Neuronal stem cell (in vitro differentiated cells): ENCODE results near the gene CAPRIN2.
A peak's percentile ranks its signal among the peaks of the same experiment; 100 is the strongest.

Experiments used
- DNase-seq: peaks from one replicate; pipeline ENCODE4 v3.0.0-alpha.2; 2013; ENCODE audit warnings: low spot score
- H2AFZ ChIP-seq: one replicate; pipeline ENCODE4 v1.6.1; 2013; ENCODE audit warnings: mild to moderate bottlenecking, low read length, inconsistent platforms
- H2AK5ac ChIP-seq: 2 replicates; pipeline ENCODE4 v1.6.1; 2013; ENCODE audit warnings: low read depth, mild to moderate bottlenecking, inconsistent platforms, low read length, moderate library complexity, mixed read lengths
- H2BK120ac ChIP-seq: 2 replicates; pipeline ENCODE4 v1.6.1; 2013; ENCODE audit warnings: low read depth, mild to moderate bottlenecking, inconsistent platforms, low read length, moderate library complexity, mixed read lengths
- H2BK12ac ChIP-seq: one replicate; pipeline ENCODE4 v1.6.1; 2013; ENCODE audit warnings: low read length, inconsistent platforms
- H2BK15ac ChIP-seq: 2 replicates; pipeline ENCODE4 v1.6.1; 2013; ENCODE audit warnings: mild to moderate bottlenecking, low read length, inconsistent platforms, mixed read lengths
- H2BK5ac ChIP-seq: one replicate; pipeline ENCODE4 v1.6.1; 2013; ENCODE audit warnings: inconsistent platforms, mild to moderate bottlenecking, low read length, moderate library complexity
- H3K14ac ChIP-seq: one replicate; pipeline ENCODE4 v1.6.1; 2013; ENCODE audit warnings: low read length, inconsistent platforms
- H3K18ac ChIP-seq: 2 replicates; pipeline ENCODE4 v1.6.1; 2013; ENCODE audit warnings: low read length, inconsistent platforms
- H3K23ac ChIP-seq: 2 replicates; pipeline ENCODE4 v1.6.1; 2013; ENCODE audit warnings: low read depth, mild to moderate bottlenecking, mixed read lengths, low read length, inconsistent platforms; ENCODE audit not compliant: poor library complexity
- H3K27ac ChIP-seq: replicated peaks from 3 replicates; pipeline ENCODE4 v1.5.1; 2013; ENCODE audit warnings: low read length, inconsistent platforms
- H3K27me3 ChIP-seq, 3 experiments: 2 replicates each; pipeline ENCODE4 v1.6.1; 2013; ENCODE audit warnings: low read length in 3 of 3, mild to moderate bottlenecking in 2 of 3, inconsistent platforms in 1 of 3, low read depth in 1 of 3, mixed read lengths in 1 of 3, moderate library complexity in 1 of 3; ENCODE audit not compliant: control insufficient read depth in 3 of 3, insufficient read depth in 3 of 3
- H3K36me3 ChIP-seq, 2 donors: replicated peaks in 1 of 2; 2 replicates each; pipeline ENCODE4 v1.6.1; 2013; ENCODE audit warnings: low read length in 2 of 2; ENCODE audit not compliant: control insufficient read depth in 2 of 2, insufficient read depth in 2 of 2
- H3K4ac ChIP-seq: 2 replicates; pipeline ENCODE4 v1.6.1; 2013; ENCODE audit warnings: inconsistent platforms, mild to moderate bottlenecking, low read length, moderate library complexity
- H3K4me1 ChIP-seq, 2 donors: 1 replicate in 1 of 2; 2 replicates in 1 of 2; pipeline ENCODE4 v1.6.1; 2013; ENCODE audit warnings: low read length in 2 of 2, low read depth in 1 of 2; ENCODE audit not compliant: control insufficient read depth in 2 of 2, insufficient read depth in 1 of 2
- H3K4me2 ChIP-seq: one replicate; pipeline ENCODE4 v1.6.1; 2013; ENCODE audit warnings: mild to moderate bottlenecking, low read length, inconsistent platforms; ENCODE audit not compliant: insufficient read depth, poor library complexity, severe bottlenecking
- H3K4me3 ChIP-seq, 2 donors: 2 replicates each; pipeline ENCODE4 v1.5.1; 2013; ENCODE audit warnings: low read length in 2 of 2, mild to moderate bottlenecking in 2 of 2, inconsistent platforms in 1 of 2, moderate library complexity in 1 of 2
- H3K79me1 ChIP-seq: one replicate; pipeline ENCODE4 v1.6.1; 2013; ENCODE audit warnings: low read depth, mild to moderate bottlenecking, inconsistent platforms, low read length, moderate library complexity
- H3K9ac ChIP-seq: one replicate; pipeline ENCODE4 v1.6.1; 2013; ENCODE audit warnings: mild to moderate bottlenecking, low read depth, low read length, inconsistent platforms; ENCODE audit not compliant: poor library complexity
- H3K9me3 ChIP-seq, 2 donors: replicated peaks in 1 of 2; 2 replicates each; pipeline versions ENCODE3 to v1.6.1; 2013; ENCODE audit warnings: low read length in 2 of 2, mild to moderate bottlenecking in 2 of 2, inconsistent platforms in 1 of 2, low read depth in 1 of 2, mixed read lengths in 1 of 2, moderate library complexity in 1 of 2; ENCODE audit not compliant: control insufficient read depth in 2 of 2, insufficient read depth in 1 of 2
- H4K8ac ChIP-seq: one replicate; pipeline ENCODE4 v1.6.1; 2013; ENCODE audit warnings: low read depth, mild to moderate bottlenecking, inconsistent platforms, low read length, moderate library complexity
- H4K91ac ChIP-seq: one replicate; pipeline ENCODE4 v1.6.1; 2013; ENCODE audit warnings: low read length, low read depth, mild to moderate bottlenecking, inconsistent platforms; ENCODE audit not compliant: poor library complexity
- WGBS, 2 donors: extraction: QIAGEN DNeasy Blood & Tissue Kit; methylation state at CpG; one replicate each; pipeline ENCODE4 v1.1.7; 2013; ENCODE audit warnings: missing lambda C conversion rate in 2 of 2, mixed read lengths in 1 of 2; ENCODE audit not compliant: insufficient read length in 2 of 2, insufficient replicate concordance in 1 of 2; ENCODE audit errors: extremely low coverage in 2 of 2; 5-methylcytosine and 5-hydroxymethylcytosine counted together

The CAPRIN2 gene

GRCh38 chr12:30785630-30786029, 30.9 kb upstream of the CAPRIN2 start:
- Histone ChIP-seq H2AK5ac (no peak overlapping the region), H4K91ac (no peak overlapping the region), H3K36me3 (no peaks in the 10 kb centered on the region), H2BK120ac (no peak overlapping the region), H3K9me3 (peaks cover 1 to 5% of the 10 kb centered on the region in 2 donors), H3K4ac (no peak overlapping the region), H3K27ac (no peak overlapping the region), H3K14ac (no peak overlapping the region), H3K4me2 (no peak overlapping the region), H3K4me3 (no peak overlapping the region), H2BK12ac (no peak overlapping the region), H2BK5ac (no peak overlapping the region), H3K27me3 (peaks cover 0 to under 1% (median 0%) of the 10 kb centered on the region in 3 experiments), H3K18ac (no peak overlapping the region), H2BK15ac (no peak overlapping the region), H4K8ac (no peak overlapping the region), H3K4me1 (no peaks in the 10 kb centered on the region), H3K79me1 (no peaks in the 10 kb centered on the region), H3K23ac (no peak overlapping the region), H3K9ac (no peak overlapping the region), H2AFZ (no peak overlapping the region)
- DNase-seq: no peak
- no CpG with 5 or more reads among the region's 2 CpGs for WGBS, 2 donors

GRCh38 chr12:30784508-30784907, 29.8 kb upstream of the CAPRIN2 start:
- Histone ChIP-seq H3K9ac (no peak overlapping the region), H4K91ac (no peak overlapping the region), H2BK5ac (no peak overlapping the region), H3K14ac (no peak overlapping the region), H2BK15ac (no peak overlapping the region), H3K9me3 (peaks cover 1 to 5% of the 10 kb centered on the region in 2 donors), H3K4me3 (no peak overlapping the region), H3K79me1 (no peaks in the 10 kb centered on the region), H3K4ac (no peak overlapping the region), H3K4me1 (no peaks in the 10 kb centered on the region), H2BK12ac (no peak overlapping the region), H3K18ac (no peak overlapping the region), H4K8ac (no peak overlapping the region), H3K27me3 (peaks cover 0 to 3% (median 0%) of the 10 kb centered on the region in 3 experiments), H2AFZ (no peak overlapping the region), H3K23ac (no peak overlapping the region), H3K4me2 (no peak overlapping the region), H2AK5ac (no peak overlapping the region), H2BK120ac (no peak overlapping the region), H3K27ac (no peak overlapping the region), H3K36me3 (no peaks in the 10 kb centered on the region)
- DNase-seq: no peak
- no CpG with 5 or more reads among the region's 1 CpG for WGBS, 2 donors

GRCh38 chr12:30783946-30784345, 29.2 kb upstream of the CAPRIN2 start:
- Histone ChIP-seq H3K18ac (no peak overlapping the region), H2AK5ac (no peak overlapping the region), H3K14ac (no peak overlapping the region), H3K4ac (no peak overlapping the region), H3K4me1 (no peaks in the 10 kb centered on the region), H2BK5ac (no peak overlapping the region), H3K36me3 (no peaks in the 10 kb centered on the region), H2BK15ac (no peak overlapping the region), H3K23ac (no peak overlapping the region), H3K9ac (no peak overlapping the region), H3K27ac (no peak overlapping the region), H4K91ac (no peak overlapping the region), H3K79me1 (no peaks in the 10 kb centered on the region), H4K8ac (no peak overlapping the region), H3K27me3 (peaks cover 0 to 5% (median 0%) of the 10 kb centered on the region in 3 experiments), H2AFZ (no peak overlapping the region), H2BK12ac (no peak overlapping the region), H3K4me2 (no peak overlapping the region), H2BK120ac (no peak overlapping the region), H3K4me3 (no peak overlapping the region), H3K9me3 (peaks cover 0 to 5% of the 10 kb centered on the region in 2 donors)
- no peak for DNase-seq
- WGBS, 2 donors: no CpG with 5 or more reads among the region's 2 CpGs

- H3K9ac ChIP-seq: no peak overlapping the region
- WGBS, 2 donors: no CpG with 5 or more reads among the region's 3 CpGs
- H4K91ac ChIP-seq: no peak overlapping the region
- H3K27me3 ChIP-seq: peaks cover 0 to 7% (median 0%) of the 10 kb centered on the region in 3 experiments
- no peaks in the 10 kb centered on the region for H3K36me3 ChIP-seq
- H3K9me3 ChIP-seq: peaks cover 0 to 5% of the 10 kb centered on the region in 2 donors
- no peak overlapping the region for H3K27ac ChIP-seq
- H2AK5ac ChIP-seq: no peak overlapping the region
- H2BK15ac ChIP-seq: no peak overlapping the region
- no peak overlapping the region for H3K4ac ChIP-seq
- H3K4me2 ChIP-seq: no peak overlapping the region
- no peak overlapping the region for H2BK12ac ChIP-seq
- DNase-seq: no peak
- no peak overlapping the region for H3K14ac ChIP-seq
- no peak overlapping the region for H2BK120ac ChIP-seq
- no peak overlapping the region for H2BK5ac ChIP-seq
- H3K4me3 ChIP-seq: peak overlapping the region in 1 of 2 donors; percentile 30
- H2AFZ ChIP-seq: no peak overlapping the region
- no peaks in the 10 kb centered on the region for H3K79me1 ChIP-seq
- no peak overlapping the region for H4K8ac ChIP-seq
- H3K23ac ChIP-seq: no peak overlapping the region
- no peak overlapping the region for H3K18ac ChIP-seq
- no peaks in the 10 kb centered on the region for H3K4me1 ChIP-seq
These were observed 27.8 kb upstream of the CAPRIN2 start for GRCh38 chr12:30782316-30783173.
